ENCODE measurements around the gene SYCP2.

DNA sequence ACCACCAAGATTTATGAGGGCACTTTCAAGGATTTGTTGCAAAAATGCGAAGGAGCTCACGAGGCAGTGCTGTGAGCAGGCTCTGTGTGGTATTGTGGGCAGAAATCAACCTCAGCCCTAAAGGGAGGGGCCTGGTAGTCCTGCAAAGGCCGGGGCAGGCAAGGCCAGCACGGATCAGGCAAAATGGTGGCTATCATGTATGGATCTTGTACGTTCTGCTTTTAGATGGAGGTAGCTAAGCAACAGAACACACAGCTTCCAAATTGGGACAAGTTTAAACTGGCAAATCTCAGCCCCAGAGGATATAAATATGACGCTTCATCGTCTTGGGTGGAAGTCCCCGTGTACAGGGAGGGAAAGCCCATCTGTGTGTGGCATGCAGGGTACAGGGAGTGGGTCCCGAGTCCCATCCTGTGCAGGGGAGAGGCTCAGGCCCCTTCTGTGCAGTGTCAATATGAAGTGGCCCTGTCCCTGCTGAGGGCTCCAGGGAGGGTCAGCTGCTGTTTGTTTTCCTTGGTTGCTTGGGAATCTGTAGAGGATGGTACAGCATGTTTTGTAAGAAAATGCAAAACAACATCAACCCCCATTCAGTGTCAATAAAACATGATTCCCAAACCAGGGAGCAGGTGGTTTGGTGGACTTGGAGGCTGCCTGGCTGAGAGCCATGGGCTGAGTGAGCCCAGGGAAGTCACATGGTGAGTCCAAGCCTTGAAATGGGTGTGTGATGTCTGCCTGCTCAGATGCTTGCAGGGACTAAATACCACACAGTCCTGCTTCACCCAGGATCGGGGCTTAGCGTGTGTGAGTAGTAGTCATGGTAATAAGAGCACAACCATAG, 113.0 kb downstream of the SYCP2 start:
- TF ChIP-seq POLR2A (IDR thresholded peaks at IDR 0.05): no peak
- TF ChIP-seq, protein P1, sequence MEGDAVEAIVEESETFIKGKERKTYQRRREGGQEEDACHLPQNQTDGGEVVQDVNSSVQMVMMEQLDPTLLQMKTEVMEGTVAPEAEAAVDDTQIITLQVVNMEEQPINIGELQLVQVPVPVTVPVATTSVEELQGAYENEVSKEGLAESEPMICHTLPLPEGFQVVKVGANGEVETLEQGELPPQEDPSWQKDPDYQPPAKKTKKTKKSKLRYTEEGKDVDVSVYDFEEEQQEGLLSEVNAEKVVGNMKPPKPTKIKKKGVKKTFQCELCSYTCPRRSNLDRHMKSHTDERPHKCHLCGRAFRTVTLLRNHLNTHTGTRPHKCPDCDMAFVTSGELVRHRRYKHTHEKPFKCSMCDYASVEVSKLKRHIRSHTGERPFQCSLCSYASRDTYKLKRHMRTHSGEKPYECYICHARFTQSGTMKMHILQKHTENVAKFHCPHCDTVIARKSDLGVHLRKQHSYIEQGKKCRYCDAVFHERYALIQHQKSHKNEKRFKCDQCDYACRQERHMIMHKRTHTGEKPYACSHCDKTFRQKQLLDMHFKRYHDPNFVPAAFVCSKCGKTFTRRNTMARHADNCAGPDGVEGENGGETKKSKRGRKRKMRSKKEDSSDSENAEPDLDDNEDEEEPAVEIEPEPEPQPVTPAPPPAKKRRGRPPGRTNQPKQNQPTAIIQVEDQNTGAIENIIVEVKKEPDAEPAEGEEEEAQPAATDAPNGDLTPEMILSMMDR (IDR thresholded peaks at IDR 0.05): no peak
- no peak for TF ChIP-seq POLR2AphosphoS5 (IDR thresholded peaks at IDR 0.05)
